HCT116 (cell line): Measurements from ENCODE around the gene FBXO40. TPM values are rescaled to one million over a fixed set of nuclear protein-coding genes. Genes with fewer than 3 reads are reported as not detected.

Experiments
- ATAC-seq: fragments of 200-7000 bp; cut with Tn5 transposase; 2 replicates; pipeline ENCODE4 v1.9.1; 2020; ENCODE audit warnings: mild to moderate bottlenecking, moderate library complexity
- BruUV-seq: library from RNA; stranded (reverse); fragments of 400-500 nt; replicated peaks from 2 replicates; lab custom pipeline; 2021; lab: Mats Ljungman, UMichigan
- CTCF ChIA-PET: fragments of 300-600 bp; sonication (Branson Sonifier 250); formaldehyde crosslinking; loops from one replicate; lab custom pipeline; 2021; ENCODE audit warnings: antibody characterized with exemption; lab: Charles Lee
- POLR2A ChIA-PET: fragments of 300-600, 350-600 bp; sonication (Branson Sonifier 250); formaldehyde crosslinking; loops from one replicate; lab custom pipeline; 2021; ENCODE audit warnings: antibody characterized with exemption; lab: Charles Lee
- RAD21 ChIA-PET, 2 experiments: fragments of 300-600 bp; sonication (Branson Sonifier 250); formaldehyde crosslinking; loops; one replicate each; lab custom pipeline; 2023; ENCODE audit warnings: low total read pairs in 2 of 2; ENCODE audit not compliant: uncharacterized antibody in 2 of 2, unreplicated experiment in 2 of 2, low non-redundant PET in 1 of 2; lab: Charles Lee
- DNase-seq: peaks from one replicate; pipeline ENCODE4 v3.0.0-alpha.2; 2010; ENCODE audit warnings: low read depth, low spot score
- H2AFZ ChIP-seq: fragments of 200-600 bp; shearing (Covaris generic), sonication (generic); 2 replicates; pipeline ENCODE4 v1.6.1; 2017; ENCODE audit warnings: low read depth, mixed run types, mixed read lengths, antibody characterized with exemption, low read length; ENCODE audit not compliant: poor library complexity, severe bottlenecking
- H3K27ac ChIP-seq: 2 replicates; pipeline ENCODE4 v1.5.1; 2012; ENCODE audit warnings: low read depth, low read length
- H3K27me3 ChIP-seq: fragments of 200-600 bp; sonication (generic); 2 replicates; pipeline ENCODE4 v1.6.1; 2016; ENCODE audit warnings: mixed run types, low read length, mixed read lengths; ENCODE audit not compliant: insufficient read depth
- H3K36me3 ChIP-seq, 2 experiments: fragments of 200-500 bp in 1 of 2; fragments of 200-600 bp in 1 of 2; sonication (Bioruptor generic) in 1 of 2; sonication (generic) in 1 of 2; 2 replicates each; pipeline versions ENCODE4 v1.5.1 to v1.6.1; 2014 to 2016; ENCODE audit warnings: low read length in 2 of 2, inconsistent platforms in 1 of 2, mixed read lengths in 1 of 2, mixed run types in 1 of 2; ENCODE audit not compliant: insufficient read depth in 2 of 2, control insufficient read depth in 1 of 2
- H3K4me1 ChIP-seq, 2 experiments: fragments of 200-600 bp in 1 of 2; sonication (generic) in 1 of 2; 2 replicates each; pipeline versions ENCODE4 v1.5.1 to v1.6.1; 2012 to 2017; ENCODE audit warnings: low read length in 2 of 2, inconsistent platforms in 1 of 2, mild to moderate bottlenecking in 1 of 2, mixed read lengths in 1 of 2, mixed run types in 1 of 2, moderate library complexity in 1 of 2; ENCODE audit not compliant: insufficient read depth in 2 of 2, control insufficient read depth in 1 of 2
- H3K4me2 ChIP-seq: fragments of 200-600 bp; sonication (generic); 2 replicates; pipeline ENCODE4 v1.6.1; 2017; ENCODE audit warnings: mixed run types, low read length, mixed read lengths
- H3K4me3 ChIP-seq, 2 experiments: fragments of 200-600 bp in 1 of 2; sonication (generic) in 1 of 2; replicated peaks in 1 of 2; 2 replicates each; pipeline ENCODE4 v1.5.1; 2011 to 2016; ENCODE audit warnings: low read length in 2 of 2, control low read depth in 1 of 2, low read depth in 1 of 2, mild to moderate bottlenecking in 1 of 2, mixed read lengths in 1 of 2, mixed run types in 1 of 2
- H3K79me2 ChIP-seq: fragments of 200-600 bp; sonication (generic); 2 replicates; pipeline ENCODE4 v1.6.1; 2017; ENCODE audit warnings: mild to moderate bottlenecking, mixed run types, low read length, moderate library complexity, mixed read lengths; ENCODE audit not compliant: insufficient read depth
- H3K9ac ChIP-seq: fragments of 200-600 bp; sonication (generic); 2 replicates; pipeline ENCODE4 v1.6.1; 2016; ENCODE audit warnings: low read length, mixed read lengths
- H3K9me2 ChIP-seq: fragments of 200-600 bp; sonication (generic), shearing (Covaris generic); 2 replicates; pipeline ENCODE4 v1.6.1; 2017; ENCODE audit warnings: mixed run types, mild to moderate bottlenecking, moderate library complexity; ENCODE audit not compliant: insufficient read depth
- H3K9me3 ChIP-seq, 2 experiments: fragments of 200-500 bp in 1 of 2; fragments of 200-600 bp in 1 of 2; sonication (Bioruptor generic) in 1 of 2; sonication (generic) in 1 of 2; 2 replicates each; pipeline ENCODE4 v1.6.1; 2014 to 2017; ENCODE audit warnings: low read length in 2 of 2, mixed read lengths in 2 of 2, inconsistent platforms in 1 of 2, low read depth in 1 of 2, mild to moderate bottlenecking in 1 of 2, mixed run types in 1 of 2, moderate library complexity in 1 of 2; ENCODE audit not compliant: control insufficient read depth in 1 of 2, insufficient read depth in 1 of 2
- H4K20me1 ChIP-seq: fragments of 200-600 bp; sonication (generic), shearing (Covaris generic); 2 replicates; pipeline ENCODE4 v1.6.1; 2017; ENCODE audit warnings: mixed run types, mild to moderate bottlenecking, moderate library complexity; ENCODE audit not compliant: insufficient read depth
- CBX3 ChIP-seq: IDR thresholded peaks from 2 replicates; pipeline ENCODE4 v1.6.1; 2012; ENCODE audit warnings: low read depth
- EGR1 ChIP-seq: IDR thresholded peaks from 2 replicates; pipeline ENCODE4 v1.6.1; 2012; ENCODE audit warnings: low read depth
- ELF1 ChIP-seq: IDR thresholded peaks from 2 replicates; pipeline ENCODE4 v1.6.1; 2012; ENCODE audit warnings: low read depth, borderline replicate concordance
- EZH2phosphoT487 ChIP-seq: fragments of 200-600 bp; IDR thresholded peaks from 2 replicates; pipeline ENCODE4 v1.6.1; 2018; ENCODE audit warnings: antibody characterized with exemption, borderline replicate concordance
- POLR2A ChIP-seq: IDR thresholded peaks from 2 replicates; pipeline ENCODE4 v1.7.0; 2011; ENCODE audit warnings: borderline replicate concordance; ENCODE audit not compliant: insufficient read depth, insufficient read length; ENCODE audit errors: extremely low read depth
- POLR2AphosphoS5 ChIP-seq: IDR thresholded peaks from 2 replicates; pipeline ENCODE4 v1.6.1; 2011; ENCODE audit warnings: mild to moderate bottlenecking, low read depth, low read length, moderate library complexity
- REST ChIP-seq: IDR thresholded peaks from 2 replicates; pipeline ENCODE4 v1.6.1; 2012; ENCODE audit warnings: low read depth
- SIN3A ChIP-seq: IDR thresholded peaks from 2 replicates; pipeline ENCODE4 v1.6.1; 2012; ENCODE audit warnings: low read depth
- SP1 ChIP-seq: IDR thresholded peaks from 2 replicates; pipeline ENCODE4 v1.6.1; 2012; ENCODE audit warnings: low read depth
- SRF ChIP-seq: IDR thresholded peaks from 2 replicates; pipeline ENCODE4 v1.6.1; 2012; ENCODE audit warnings: low read depth
- YY1 ChIP-seq: IDR thresholded peaks from 2 replicates; pipeline ENCODE4 v1.6.1; 2011; ENCODE audit warnings: low read length, low read depth, moderate library complexity, mild to moderate bottlenecking; ENCODE audit not compliant: insufficient replicate concordance; ENCODE audit errors: extremely low read depth
- ZFX ChIP-seq: fragments of 450-650 bp; IDR thresholded peaks from 2 replicates; pipeline ENCODE4 v1.6.1; 2017
- ZNF274 ChIP-seq: fragments of 200-500 bp; sonication (Bioruptor generic); IDR thresholded peaks from 2 replicates; pipeline ENCODE4 v1.6.1; 2014; ENCODE audit warnings: mild to moderate bottlenecking, low read depth, low read length, inconsistent platforms
- intact Hi-C: fragments of 100-400 bp; cut with micrococcal nuclease; formaldehyde crosslinking; loops from 2 replicates; pipeline ENCODE4 v1.10.0; 2022
- total RNA-seq: library from RNA; stranded (reverse); gene quantifications from one replicate; pipeline ENCODE4 v1.2.1, GENCODE V29; 2021; ENCODE audit not compliant: unreplicated experiment
- TF ChIP-seq, protein P1 (sequence below): IDR thresholded peaks from 2 replicates; pipeline ENCODE4 v1.6.1; 2012
- TF ChIP-seq, protein P2 (sequence below): IDR thresholded peaks from 2 replicates; pipeline ENCODE4 v1.6.1; 2011; ENCODE audit warnings: mild to moderate bottlenecking, low read length, moderate library complexity; ENCODE audit not compliant: insufficient replicate concordance; ENCODE audit errors: extremely low read depth

The FBXO40 gene
- total RNA-seq, 1 experiment from 2014 or later, result not detected

DNA sequence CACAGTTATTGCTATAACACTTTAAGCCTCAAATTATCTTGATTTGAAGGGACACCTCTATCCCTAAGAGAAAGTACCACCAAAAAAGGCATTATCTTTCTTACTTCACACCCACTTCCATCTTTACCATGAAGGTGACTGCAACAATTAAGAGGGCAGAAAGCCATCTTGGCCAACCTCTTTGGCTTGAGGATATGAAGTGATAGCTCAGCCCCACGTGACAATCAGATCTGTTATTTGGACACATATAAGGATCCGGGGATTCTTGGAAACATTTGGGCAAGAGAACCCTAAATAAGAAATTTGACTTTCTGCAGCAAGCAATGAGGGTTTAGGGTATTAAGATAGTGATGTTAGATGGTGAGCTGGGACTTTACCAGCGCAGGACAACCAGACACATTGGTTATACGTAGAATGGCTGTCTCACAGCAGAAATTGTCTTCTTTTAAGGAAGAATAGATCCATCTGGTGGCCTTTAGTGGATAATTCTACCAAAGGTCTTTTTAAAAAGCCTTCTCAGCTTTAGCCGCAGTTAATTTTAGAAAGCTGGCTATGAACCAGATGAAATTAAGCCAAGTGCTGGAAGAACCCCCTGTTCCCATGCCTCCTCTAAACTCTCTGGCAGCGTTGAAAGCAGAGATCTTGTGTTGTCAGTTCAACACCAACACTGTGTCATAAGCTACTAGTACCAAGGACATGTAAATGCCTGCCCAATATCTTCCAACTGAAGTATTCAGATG is 55.2 kb downstream of the FBXO40 start:
- Histone ChIP-seq H3K4me2 (no peak overlapping the region), H3K9me3 (no peaks in the 10 kb centered on the region), H3K27me3 (peaks cover 1% of the 10 kb centered on the region; the same call in 1 of the 2 replicates), H3K9me2 (no peaks in the 10 kb centered on the region), H3K79me2 (no peaks in the 10 kb centered on the region), H4K20me1 (no peaks in the 10 kb centered on the region), H3K36me3 (no peaks in the 10 kb centered on the region), H3K4me1 (peaks cover 0 to 4% of the 10 kb centered on the region in 2 experiments; a peak in 1 of 4 replicates), H3K4me3 (no peak overlapping the region), H2AFZ (no peak overlapping the region)
- RAD21 ChIA-PET, result no interaction called here
- POLR2A ChIA-PET, result no interaction called here
- BruUV-seq, result no TSS peak
- no peak for DNase-seq
- intact Hi-C loops, result no loop called here
- CTCF ChIA-PET, result no interaction called here
- no peak for ATAC-seq
- no peak for TF ChIP-seq POLR2AphosphoS5
- TF ChIP-seq SRF, result no peak
- no peak for TF ChIP-seq ZFX
- no peak for TF ChIP-seq POLR2A
- TF ChIP-seq CBX3, result no peak
- TF ChIP-seq, protein P1, sequence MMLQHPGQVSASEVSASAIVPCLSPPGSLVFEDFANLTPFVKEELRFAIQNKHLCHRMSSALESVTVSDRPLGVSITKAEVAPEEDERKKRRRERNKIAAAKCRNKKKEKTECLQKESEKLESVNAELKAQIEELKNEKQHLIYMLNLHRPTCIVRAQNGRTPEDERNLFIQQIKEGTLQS, result no peak
- TF ChIP-seq, all 23 proteins: peak for 0
- Histone ChIP-seq H3K27ac (no peak overlapping the region), H3K9ac (no peak overlapping the region)

- DNase-seq, result no peak
- Histone ChIP-seq H3K36me3 (no peaks in the 10 kb centered on the region), H3K9me2 (no peaks in the 10 kb centered on the region), H4K20me1 (no peaks in the 10 kb centered on the region), H3K9me3 (no peaks in the 10 kb centered on the region), H3K27me3 (no peaks in the 10 kb centered on the region), H3K4me1 (peaks cover 0 to 4% of the 10 kb centered on the region in 2 experiments; a peak in 1 of 4 replicates), H3K79me2 (no peaks in the 10 kb centered on the region), H3K4me2 (no peak overlapping the region), H3K4me3 (no peak overlapping the region), H2AFZ (no peak overlapping the region), H3K27ac (no peak overlapping the region), H3K9ac (no peak overlapping the region)
- POLR2A ChIA-PET, result no interaction called here
- intact Hi-C loops, result no loop called here
- RAD21 ChIA-PET, result no interaction called here
- BruUV-seq, result no TSS peak
- ATAC-seq, result no peak
- CTCF ChIA-PET, result no interaction called here
- TF ChIP-seq YY1 (no peak), POLR2AphosphoS5 (no peak), SIN3A (no peak), EGR1 (no peak), SP1 (no peak), CBX3 (no peak), REST (no peak), ELF1 (no peak), EZH2phosphoT487 (no peak), ZNF274 (no peak)
- TF ChIP-seq, protein P2, sequence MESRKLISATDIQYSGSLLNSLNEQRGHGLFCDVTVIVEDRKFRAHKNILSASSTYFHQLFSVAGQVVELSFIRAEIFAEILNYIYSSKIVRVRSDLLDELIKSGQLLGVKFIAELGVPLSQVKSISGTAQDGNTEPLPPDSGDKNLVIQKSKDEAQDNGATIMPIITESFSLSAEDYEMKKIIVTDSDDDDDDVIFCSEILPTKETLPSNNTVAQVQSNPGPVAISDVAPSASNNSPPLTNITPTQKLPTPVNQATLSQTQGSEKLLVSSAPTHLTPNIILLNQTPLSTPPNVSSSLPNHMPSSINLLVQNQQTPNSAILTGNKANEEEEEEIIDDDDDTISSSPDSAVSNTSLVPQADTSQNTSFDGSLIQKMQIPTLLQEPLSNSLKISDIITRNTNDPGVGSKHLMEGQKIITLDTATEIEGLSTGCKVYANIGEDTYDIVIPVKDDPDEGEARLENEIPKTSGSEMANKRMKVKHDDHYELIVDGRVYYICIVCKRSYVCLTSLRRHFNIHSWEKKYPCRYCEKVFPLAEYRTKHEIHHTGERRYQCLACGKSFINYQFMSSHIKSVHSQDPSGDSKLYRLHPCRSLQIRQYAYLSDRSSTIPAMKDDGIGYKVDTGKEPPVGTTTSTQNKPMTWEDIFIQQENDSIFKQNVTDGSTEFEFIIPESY, result no peak
These were observed 56.5 kb downstream of the FBXO40 start for GRCh38 chr3:121649645-121650044.
